Astrocyte of the spinal cord (primary cell): Measurements from ENCODE around the gene EHBP1.

Experiments
- DNase-seq: peaks from one replicate; pipeline ENCODE4 v3.0.0; 2011; ENCODE audit warnings: low read depth, low spot score
- H3K4me3 ChIP-seq: 2 replicates; pipeline ENCODE4 v1.5.1; 2011; ENCODE audit warnings: low read depth, mild to moderate bottlenecking, low read length, moderate library complexity
- in situ Hi-C: cut with HindIII; loops from 2 replicates; pipeline ENCODE4 v1.10.0; 2017; ENCODE audit warnings: low sequenced_read_pairs
- TF ChIP-seq, protein P1 (sequence below): IDR thresholded peaks from 2 replicates; pipeline ENCODE4 v1.5.1; 2012; ENCODE audit warnings: low read depth, mild to moderate bottlenecking, low read length, inconsistent platforms

The EHBP1 gene

GRCh38 chr2:62691186-62691585, 14.3 kb upstream of the EHBP1 start:
- no peak for DNase-seq
- TF ChIP-seq, protein P1, sequence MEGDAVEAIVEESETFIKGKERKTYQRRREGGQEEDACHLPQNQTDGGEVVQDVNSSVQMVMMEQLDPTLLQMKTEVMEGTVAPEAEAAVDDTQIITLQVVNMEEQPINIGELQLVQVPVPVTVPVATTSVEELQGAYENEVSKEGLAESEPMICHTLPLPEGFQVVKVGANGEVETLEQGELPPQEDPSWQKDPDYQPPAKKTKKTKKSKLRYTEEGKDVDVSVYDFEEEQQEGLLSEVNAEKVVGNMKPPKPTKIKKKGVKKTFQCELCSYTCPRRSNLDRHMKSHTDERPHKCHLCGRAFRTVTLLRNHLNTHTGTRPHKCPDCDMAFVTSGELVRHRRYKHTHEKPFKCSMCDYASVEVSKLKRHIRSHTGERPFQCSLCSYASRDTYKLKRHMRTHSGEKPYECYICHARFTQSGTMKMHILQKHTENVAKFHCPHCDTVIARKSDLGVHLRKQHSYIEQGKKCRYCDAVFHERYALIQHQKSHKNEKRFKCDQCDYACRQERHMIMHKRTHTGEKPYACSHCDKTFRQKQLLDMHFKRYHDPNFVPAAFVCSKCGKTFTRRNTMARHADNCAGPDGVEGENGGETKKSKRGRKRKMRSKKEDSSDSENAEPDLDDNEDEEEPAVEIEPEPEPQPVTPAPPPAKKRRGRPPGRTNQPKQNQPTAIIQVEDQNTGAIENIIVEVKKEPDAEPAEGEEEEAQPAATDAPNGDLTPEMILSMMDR = no peak
- in situ Hi-C loops = no loop called here
- H3K4me3 ChIP-seq = no peak overlapping the region

DNA sequence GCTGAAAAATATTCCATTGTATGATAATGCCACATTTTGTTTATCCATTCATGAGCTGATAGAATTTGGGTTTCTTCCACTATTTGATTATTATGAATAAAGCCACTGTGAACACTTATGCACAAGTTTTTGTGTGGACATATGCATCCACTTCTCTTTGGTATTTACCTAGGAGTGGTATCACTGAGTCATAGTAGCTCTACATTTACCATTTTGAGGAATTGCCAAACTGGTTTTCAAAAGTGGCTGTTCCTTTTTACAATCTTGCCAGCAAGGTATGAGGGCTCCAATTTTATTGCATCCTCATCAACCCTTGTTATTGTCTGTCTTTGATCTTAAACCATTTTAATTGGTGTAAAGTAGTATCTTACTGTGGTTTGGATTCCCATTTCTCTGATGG, 13.3 kb upstream of the EHBP1 start:
- TF ChIP-seq, protein P1 = no peak
- H3K4me3 ChIP-seq = no peak overlapping the region
- no peak for DNase-seq
- in situ Hi-C loops = no loop called here

DNA sequence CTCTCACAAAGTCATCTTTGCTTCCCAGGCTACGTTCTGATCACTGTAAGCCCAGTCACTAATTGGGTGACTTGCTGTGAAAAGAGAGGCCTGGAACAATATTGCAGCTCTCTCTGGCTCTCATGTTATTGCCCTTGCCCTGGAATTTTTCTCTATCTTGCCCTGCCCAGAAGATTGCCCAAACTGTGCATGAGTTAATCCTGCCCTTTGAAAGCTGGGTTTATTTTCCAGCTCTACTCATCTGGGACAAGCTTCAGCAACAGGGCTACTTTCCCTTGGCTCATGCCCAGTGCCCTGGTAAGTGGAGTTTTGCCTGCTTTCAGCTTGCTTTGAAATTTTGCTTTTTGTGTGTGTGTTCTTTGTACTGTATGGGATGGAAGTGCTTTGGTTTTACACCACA, 6.9 kb upstream of the EHBP1 start:
- TF ChIP-seq, protein P1 = no peak
- in situ Hi-C loops = no loop called here
- H3K4me3 ChIP-seq = no peak overlapping the region
- no peak for DNase-seq

- TF ChIP-seq, protein P1 = no peak
- peak overlapping the region; percentile 55 for H3K4me3 ChIP-seq
- no peak for DNase-seq
- in situ Hi-C loops = no loop called here
Observed at GRCh38 chr2:62704654-62705006, 883 bp upstream of the EHBP1 start.

- peak; percentile 43 for DNase-seq
- H3K4me3 ChIP-seq = peak overlapping the region; percentile 76
- TF ChIP-seq, protein P1 = peak; percentile 13
- in situ Hi-C loops = no loop called here
Observed at GRCh38 chr2:62705859-62706720, 577 bp downstream of the EHBP1 start.

- in situ Hi-C loops = no loop called here
- H3K4me3 ChIP-seq = peak overlapping the region; percentile 76
- TF ChIP-seq, protein P1 = no peak
- no peak for DNase-seq
Observed at GRCh38 chr2:62706721-62707521, 1.4 kb downstream of the EHBP1 start.
